ENCODE measurements around the gene RFX8.

RFX8 gene

DNA sequence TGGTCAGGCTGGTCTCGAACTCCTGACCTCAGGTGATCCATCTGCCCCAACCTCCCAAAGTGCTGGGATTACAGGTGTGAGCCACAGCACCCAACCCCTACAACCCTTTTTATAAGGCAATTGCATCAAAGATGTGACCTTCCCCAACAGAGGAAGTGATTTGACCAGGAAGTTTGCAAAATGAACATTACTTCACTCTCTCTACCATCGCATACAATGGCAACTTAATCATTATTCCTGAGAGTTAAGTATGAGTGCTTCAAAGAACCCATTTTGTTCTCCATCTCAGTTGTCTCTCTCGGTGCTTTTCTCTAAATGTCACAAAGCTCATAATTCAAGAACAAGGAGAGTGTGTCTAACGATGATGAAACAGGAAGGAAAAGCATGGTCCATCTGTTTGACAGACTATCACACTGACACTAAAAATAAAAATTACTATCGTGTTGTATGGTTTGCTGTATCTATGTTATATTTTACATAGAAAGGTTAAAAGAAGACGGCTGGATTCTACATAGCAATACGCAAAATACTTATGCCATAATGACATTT lies 69.5 kb downstream of the RFX8 start:
- DNase-seq, result no peak

DNA sequence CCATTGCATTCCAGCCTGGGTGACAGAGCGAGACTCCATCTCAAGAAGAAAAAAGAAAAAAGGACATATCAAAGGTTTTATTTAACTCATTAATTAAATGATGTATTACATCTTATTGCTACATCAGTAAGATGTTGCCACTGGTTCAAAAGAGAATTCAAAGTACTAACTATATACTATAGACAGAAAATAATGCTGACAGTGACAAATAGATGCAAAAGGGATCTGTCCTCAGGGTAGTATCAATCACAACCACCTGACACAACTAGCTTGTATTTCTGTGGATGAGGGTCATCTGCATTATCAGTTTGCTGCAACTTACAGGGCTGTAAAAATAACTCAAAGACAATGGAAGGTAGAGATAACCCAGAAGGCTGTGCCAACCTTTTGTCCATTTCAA lies 71.2 kb downstream of the RFX8 start:
- no peak for DNase-seq

DNA sequence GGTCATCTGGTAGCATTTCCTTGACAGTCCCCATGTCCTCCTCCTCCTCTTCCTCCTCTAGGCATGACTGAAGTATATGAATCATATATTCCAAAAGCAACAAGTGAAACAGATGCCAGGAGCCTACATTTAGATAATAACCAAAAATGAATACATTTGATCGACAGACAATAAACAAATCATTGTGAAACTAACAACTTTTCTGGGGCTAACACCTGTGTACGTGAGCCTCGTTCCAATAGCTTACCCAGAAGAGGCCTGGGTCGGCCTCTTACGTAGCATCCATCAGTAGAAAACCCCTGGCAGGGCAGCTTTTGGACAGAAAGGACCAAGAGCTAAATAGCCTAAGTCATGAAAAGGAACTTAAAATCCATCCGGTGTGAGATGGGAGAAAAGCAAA lies 72.3 kb downstream of the RFX8 start:
- no peak for DNase-seq

DNA sequence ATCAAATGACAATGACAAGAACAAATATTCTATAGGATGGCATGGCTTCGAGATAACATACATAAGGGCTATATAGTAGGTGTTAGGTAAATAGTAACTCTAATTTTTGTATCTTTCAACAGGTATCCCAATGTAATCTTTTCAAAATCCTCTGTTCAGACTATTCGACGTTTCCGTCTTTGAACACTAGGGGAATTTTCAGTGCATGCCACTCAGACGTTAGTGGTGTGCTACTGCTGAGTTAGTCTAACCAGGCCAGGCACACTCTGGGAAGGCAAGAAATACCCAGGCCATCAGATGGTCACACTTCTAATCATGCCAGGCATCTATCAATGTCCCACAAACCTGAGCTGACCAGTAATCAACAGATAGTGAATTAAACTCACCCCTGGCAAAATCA lies 73.0 kb downstream of the RFX8 start:
- DNase-seq, result no peak

GRCh38 chr2:101401326-101401665 lies 73.6 kb downstream of the RFX8 start:
- no peak for DNase-seq

DNA sequence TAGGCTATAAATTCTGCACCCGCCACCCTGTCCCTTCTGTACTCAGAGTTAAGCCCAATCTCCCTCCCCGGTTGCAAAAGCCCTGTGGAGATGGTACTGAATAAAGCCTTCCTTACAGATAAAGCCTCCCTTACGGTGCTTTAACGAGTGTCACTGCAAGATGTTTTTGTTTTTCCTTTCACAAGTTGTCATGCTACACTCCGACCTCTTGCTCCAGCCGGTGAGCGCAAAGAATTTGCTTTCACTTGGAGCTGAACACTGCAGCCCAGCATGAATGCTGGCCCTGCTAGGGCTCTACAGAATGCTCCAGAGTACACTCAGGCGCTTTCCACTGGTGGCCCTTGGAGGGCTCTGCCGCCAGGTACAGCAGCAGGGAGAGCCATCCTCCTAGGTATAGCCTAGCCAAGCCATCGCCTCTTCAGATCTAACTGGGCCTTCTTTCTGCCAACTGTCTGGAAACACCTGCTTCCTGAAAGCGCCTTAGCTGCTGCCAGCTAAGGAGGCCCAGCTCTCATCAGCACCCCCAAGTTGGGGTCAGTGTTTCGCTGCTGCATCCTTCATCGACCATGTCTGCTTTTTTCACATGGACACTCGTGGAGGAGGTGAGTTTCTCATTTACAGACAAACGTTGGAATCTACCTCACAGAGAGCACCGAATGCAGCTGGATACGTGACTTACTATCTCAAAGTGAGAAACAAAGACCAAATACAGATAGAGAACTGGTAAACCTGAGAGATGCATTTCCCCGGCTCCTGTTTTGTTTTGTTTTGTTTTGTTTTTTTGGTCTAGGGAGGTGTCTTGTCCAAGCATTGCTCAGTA lies 74.2 kb downstream of the RFX8 start:
- no peak for DNase-seq

GRCh38 chr2:101400048-101400447 lies 74.9 kb downstream of the RFX8 start:
- no peak for DNase-seq

DNA sequence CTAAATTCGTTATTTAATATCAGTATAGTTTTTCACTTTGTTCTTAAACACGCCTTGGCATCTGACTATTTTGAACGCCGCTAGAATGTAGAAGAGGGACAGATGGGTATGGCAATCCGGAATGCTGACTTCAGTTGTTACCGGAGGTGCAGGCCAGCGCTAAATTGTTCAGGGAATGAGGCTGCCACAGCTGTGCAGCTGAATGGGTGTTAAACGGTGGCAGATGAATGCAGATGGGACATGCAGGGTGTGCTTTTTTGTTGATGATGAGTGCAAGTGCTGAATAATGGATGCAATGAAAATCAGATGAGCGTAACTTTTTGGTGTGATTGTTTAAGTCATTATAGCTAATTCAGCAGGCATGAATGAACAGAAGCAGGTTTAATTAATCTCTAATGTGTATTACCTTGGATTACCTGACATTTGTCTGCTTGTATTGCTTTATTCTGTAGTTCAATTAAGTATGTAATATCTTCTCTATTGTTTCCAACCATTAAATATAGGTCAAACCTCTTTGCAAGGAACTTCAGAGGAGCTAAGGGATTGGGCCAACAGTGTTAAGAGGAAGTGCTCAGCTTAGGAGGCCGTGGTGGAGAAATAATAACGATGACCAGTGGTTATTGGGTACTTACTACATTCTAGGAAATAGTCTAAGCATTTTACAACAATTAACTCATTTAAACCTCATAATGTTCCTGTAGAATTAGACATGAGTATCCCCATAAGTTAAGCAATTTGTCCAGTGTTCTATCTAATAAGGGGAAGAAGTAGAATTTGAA lies 75.7 kb downstream of the RFX8 start:
- DNase-seq, result no peak

GRCh38 chr2:101398116-101398821 lies 76.6 kb downstream of the RFX8 start:
- DNase-seq, result no peak

GRCh38 chr2:101396316-101396717 lies 78.6 kb downstream of the RFX8 start:
- no peak for DNase-seq

- DNase-seq, result no peak
These were observed 79.2 kb downstream of the RFX8 start for GRCh38 chr2:101395545-101396315.

GRCh38 chr2:101388232-101388631 lies 86.7 kb downstream of the RFX8 start:
- no peak for DNase-seq

DNA sequence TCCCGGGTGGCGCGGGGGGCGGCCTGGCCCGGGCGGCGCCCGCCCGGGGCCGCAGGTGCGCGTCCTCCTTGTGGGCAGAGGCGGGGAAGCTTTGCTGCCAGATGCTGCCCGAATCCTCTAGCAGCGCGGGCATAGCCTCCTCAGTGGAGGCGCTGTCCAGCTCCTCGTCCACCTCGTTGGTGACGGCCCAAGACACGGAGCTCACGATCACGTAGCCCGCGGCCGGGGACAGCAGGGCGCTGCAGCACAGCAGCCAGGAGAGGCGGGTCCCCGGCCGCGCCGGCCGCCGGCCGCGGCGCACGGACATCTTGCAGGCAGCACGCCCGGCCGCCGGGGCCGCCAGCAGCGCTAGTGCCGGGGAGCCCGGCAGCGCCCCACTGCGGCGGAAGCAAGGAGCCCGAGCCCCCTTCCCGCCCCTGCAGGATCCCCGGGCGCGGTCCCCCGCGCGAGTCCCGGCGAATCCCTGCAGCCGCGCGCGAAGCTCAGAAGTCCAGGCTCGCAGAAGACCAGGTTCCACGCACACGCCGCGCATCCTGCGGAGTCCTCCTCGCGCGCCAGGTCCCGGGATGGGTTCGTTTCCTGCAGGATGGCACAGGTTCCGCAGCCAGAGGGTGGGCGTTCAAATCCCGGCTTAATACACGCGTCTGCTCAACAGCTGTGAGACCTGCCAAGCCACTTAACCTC lies 87.6 kb downstream of the RFX8 start, which contains the start of gene CREG2:
Gene CREG2 (minus strand): TSS at position 353 of the 684 bp plus-strand sequence. CDS start 46 bp downstream, at position 307.
- DNase-seq, result no peak

- no peak for DNase-seq
These were observed 88.2 kb downstream of the RFX8 start for GRCh38 chr2:101386599-101387150.

DNA sequence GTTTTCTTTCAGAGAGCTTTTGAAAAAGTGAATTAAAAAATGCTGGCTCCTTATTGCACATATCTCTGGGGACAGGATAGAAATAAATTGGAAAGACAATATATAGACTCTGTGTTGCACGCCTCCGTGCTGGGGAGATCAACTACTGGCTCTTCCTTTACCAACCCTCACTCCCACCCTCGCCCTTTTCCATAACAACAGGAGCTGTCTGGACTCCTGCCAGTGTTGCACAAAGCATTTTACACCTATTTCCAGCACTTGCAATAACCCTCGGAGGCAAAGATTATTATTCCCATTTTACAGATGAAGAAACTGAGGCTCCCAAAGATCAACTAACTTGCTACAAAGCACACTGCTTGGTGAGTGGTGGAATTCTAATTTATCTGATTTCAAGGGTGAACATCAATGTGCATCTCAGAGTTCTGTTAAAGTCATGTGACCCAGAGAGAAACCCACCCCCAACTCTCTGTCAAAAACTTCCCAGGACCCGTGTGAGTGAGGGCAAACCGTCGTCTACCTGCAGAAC lies 91.8 kb downstream of the RFX8 start:
- DNase-seq, result no peak

- DNase-seq, result no peak
These were observed 92.5 kb downstream of the RFX8 start for GRCh38 chr2:101382442-101382841.

DNA sequence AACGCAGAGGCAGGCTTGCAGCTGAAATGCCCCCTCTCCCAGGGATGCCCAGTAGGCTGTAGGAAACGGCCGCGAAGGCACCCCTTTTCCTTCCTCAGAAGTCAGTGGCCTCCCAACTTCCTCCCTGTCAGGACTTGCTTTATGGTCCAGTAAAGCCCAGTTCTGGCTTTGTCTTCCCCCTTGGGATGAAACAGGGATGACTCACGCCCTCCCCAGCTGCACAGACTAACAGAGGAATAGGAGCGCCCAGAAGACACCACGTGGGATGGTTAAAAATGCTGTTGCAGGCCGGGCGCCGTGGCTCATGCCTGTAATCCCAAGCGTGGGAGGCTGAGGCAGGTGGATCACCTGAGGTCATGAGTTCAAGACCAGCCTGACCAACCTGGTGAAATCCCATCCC lies 94.5 kb downstream of the RFX8 start:
- DNase-seq, result no peak

GRCh38 chr2:101379091-101379490 lies 95.8 kb downstream of the RFX8 start:
- no peak for DNase-seq

DNA sequence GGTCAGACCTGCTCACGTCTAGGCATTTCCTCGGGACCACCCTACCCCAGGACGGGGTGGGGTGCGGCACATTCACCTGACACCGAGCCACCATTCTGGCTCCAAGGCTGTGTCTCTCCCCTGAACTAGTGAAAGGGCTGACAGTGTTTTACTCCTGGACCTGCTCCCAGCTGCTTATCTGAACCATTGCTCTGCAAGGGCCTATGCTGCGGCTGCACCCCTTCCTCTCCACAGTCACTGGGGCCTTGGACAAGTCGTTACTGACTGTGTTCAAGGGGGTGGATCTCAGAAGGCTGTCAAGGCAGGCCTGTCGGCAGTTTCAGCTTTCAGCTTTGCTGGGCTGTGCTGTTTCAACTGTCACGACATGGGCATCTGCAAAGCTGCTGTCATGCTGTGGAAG lies 99.3 kb downstream of the RFX8 start:
- no peak for DNase-seq

GRCh38 chr2:101374821-101375561 lies 99.9 kb downstream of the RFX8 start:
- DNase-seq, result no peak

GRCh38 chr2:101372792-101373191 lies 102.1 kb downstream of the RFX8 start:
- DNase-seq, result no peak
